GM12891 (cell line): ENCODE results near the gene THAP10.
A peak's percentile ranks its signal among the peaks of the same experiment; 100 is the strongest.

Experiments
- POLR2A ChIP-seq: IDR thresholded peaks from 2 replicates; pipeline ENCODE4 v1.6.1; 2011; ENCODE audit warnings: low read depth, low read length, control low read depth
- POLR2AphosphoS5 ChIP-seq: IDR thresholded peaks from 2 replicates; pipeline ENCODE4 v1.6.1; 2011; ENCODE audit warnings: low read depth, low read length, control low read depth
- TAF1 ChIP-seq: IDR thresholded peaks from 2 replicates; pipeline ENCODE4 v1.6.1; 2011; ENCODE audit warnings: low read depth, low read length, control low read depth

GRCh38 chr15:70853318-70853972 lies 38.8 kb downstream of the THAP10 start:
- peak; percentile 13; the same call in 1 of the 2 replicates for TF ChIP-seq TAF1
- TF ChIP-seq POLR2A, result no peak; the same call in 1 of the 2 replicates
- TF ChIP-seq POLR2AphosphoS5, result 0 out of 2 replicates have a peak, but pooled peaks have one; percentile 34
